ENCODE data around the gene RBMY1A1.
"Not testable (repeated sequence)": the region's sequence is repeated elsewhere in the genome, so short reads cannot be mapped to it uniquely, and the experiment has no call there.

RBMY1A1 gene

DNA sequence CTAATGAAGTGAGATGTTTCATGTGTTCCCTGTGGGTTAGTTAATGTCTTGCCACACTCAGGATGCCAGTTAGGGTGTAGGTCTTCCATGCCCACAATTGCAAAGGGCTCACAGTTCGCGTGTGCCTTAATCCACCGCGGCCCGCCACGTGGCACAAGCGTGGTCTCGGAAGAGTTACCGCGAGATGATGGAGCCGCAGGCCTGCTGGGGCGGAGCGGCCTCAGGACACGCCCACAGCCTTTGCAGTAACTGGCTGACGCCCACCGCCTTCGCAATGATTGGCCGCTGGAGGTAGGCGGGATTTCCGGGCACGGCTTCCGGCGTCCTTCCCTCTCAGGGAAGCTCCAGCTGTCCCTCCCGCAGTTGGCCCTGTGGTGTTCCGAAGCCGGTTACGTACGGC is at the start of gene RBMY1A1:
RBMY1A1 (plus strand) TSS at position 301 of the 400 bp plus-strand sequence. CDS start 2,013 bp downstream, outside the sequence.
- H3K27me3 ChIP-seq (ENCODE audit: control insufficient read depth, insufficient read depth, low read length); H3K4me3 ChIP-seq (ENCODE audit: low read length); H3K36me3 ChIP-seq (ENCODE audit: control insufficient read depth, insufficient read depth, low read length); H3K4me1 ChIP-seq (ENCODE audit: control insufficient read depth, insufficient read depth, low read length); H3K9me3 ChIP-seq (ENCODE audit: control insufficient read depth, low read length); H3K9ac ChIP-seq (ENCODE audit: low read length): not testable (repeated sequence)

GRCh38 chrY:21511038-21511437 is 23.6 kb upstream of the RBMY1A1 start, which contains the start of gene RBMY1B:
Gene RBMY1B, plus strand, starts transcription at chrY:21511338. Its CDS starts 2,013 bp downstream, at chrY:21513351.
- H3K27me3 ChIP-seq (ENCODE audit: control insufficient read depth, insufficient read depth, low read length); H3K36me3 ChIP-seq (ENCODE audit: control insufficient read depth, insufficient read depth, low read length); H3K9me3 ChIP-seq (ENCODE audit: control insufficient read depth, low read length); H3K4me3 ChIP-seq (ENCODE audit: low read length); H3K4me1 ChIP-seq (ENCODE audit: control insufficient read depth, insufficient read depth, low read length); H3K9ac ChIP-seq (ENCODE audit: low read length): not testable (repeated sequence)

DNA sequence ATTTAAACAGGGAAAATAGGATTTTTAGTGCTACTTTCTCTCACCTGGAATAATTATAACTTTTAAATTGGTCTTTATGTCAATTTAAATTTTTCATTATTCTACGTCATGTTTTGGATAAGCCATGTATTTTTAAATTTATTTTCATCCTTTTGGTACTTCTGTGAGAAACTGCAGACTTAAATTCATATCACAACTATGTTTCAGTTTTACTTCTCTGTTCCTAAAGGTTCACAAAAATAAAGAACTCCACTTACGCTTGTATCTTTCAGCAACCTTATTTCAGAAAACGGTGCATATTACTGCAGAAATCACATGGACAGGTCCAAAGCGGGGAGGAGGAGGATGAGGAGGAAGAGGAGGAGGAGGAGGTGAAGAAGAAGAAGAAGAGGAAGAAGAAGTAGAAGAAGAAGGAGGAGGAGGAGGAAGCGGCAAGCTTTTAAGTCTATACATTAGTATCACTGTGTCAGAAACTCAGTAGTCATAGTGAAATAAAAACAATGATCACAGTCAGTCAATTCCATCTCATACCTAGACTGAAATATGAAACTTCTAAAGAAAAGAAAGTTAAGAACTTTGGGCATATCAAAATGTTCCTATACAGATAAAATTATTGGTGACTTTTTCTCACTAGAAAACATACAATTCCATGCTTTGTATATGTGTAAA is 24.8 kb downstream of the RBMY1A1 start:
- H3K27me3 ChIP-seq (ENCODE audit: control insufficient read depth, insufficient read depth, low read length); H3K4me1 ChIP-seq (ENCODE audit: control insufficient read depth, insufficient read depth, low read length); H3K36me3 ChIP-seq (ENCODE audit: control insufficient read depth, insufficient read depth, low read length); H3K9me3 ChIP-seq (ENCODE audit: control insufficient read depth, low read length); H3K4me3 ChIP-seq (ENCODE audit: low read length); H3K9ac ChIP-seq (ENCODE audit: low read length): not testable (repeated sequence)

GRCh38 chrY:21585449-21585848 is 50.8 kb downstream of the RBMY1A1 start:
- H3K9me3 ChIP-seq (ENCODE audit: control insufficient read depth, low read length): no peaks in the 10 kb centered on the region
- H3K36me3 ChIP-seq (ENCODE audit: control insufficient read depth, insufficient read depth, low read length): no peaks in the 10 kb centered on the region
- no peak overlapping the region for H3K9ac ChIP-seq (ENCODE audit: low read length)
- no peaks in the 10 kb centered on the region for H3K4me1 ChIP-seq (ENCODE audit: control insufficient read depth, insufficient read depth, low read length)
- no peak overlapping the region for H3K4me3 ChIP-seq (ENCODE audit: low read length)
- H3K27me3 ChIP-seq (ENCODE audit: control insufficient read depth, insufficient read depth, low read length): no peaks in the 10 kb centered on the region

DNA sequence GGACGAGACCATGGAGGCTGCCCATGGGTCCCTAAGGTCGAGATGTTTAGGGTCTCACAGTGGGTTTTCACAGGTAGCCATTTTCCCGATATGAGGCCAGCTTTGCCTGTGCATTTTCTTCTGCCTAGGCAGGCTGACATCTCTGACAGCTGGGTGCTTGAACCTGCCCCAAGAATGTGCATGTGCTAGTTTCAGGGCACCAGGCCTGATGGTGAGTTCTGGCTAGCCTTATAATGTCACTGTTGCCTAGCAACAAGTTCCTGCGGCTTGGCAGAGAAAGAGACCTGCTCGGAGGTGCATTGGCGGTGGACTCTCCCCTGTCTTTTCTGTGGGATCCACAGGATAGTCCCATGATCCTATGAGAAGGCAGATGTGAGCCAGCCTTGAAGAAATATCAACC is 51.8 kb downstream of the RBMY1A1 start:
- H3K27me3 ChIP-seq (ENCODE audit: control insufficient read depth, insufficient read depth, low read length); H3K9me3 ChIP-seq (ENCODE audit: control insufficient read depth, low read length); H3K36me3 ChIP-seq (ENCODE audit: control insufficient read depth, insufficient read depth, low read length); H3K4me1 ChIP-seq (ENCODE audit: control insufficient read depth, insufficient read depth, low read length); H3K9ac ChIP-seq (ENCODE audit: low read length); H3K4me3 ChIP-seq (ENCODE audit: low read length): not testable (repeated sequence)

- no peak overlapping the region for H3K4me3 ChIP-seq (ENCODE audit: low read length)
Measured at GRCh38 chrY:21592059-21592458, 57.4 kb downstream of the RBMY1A1 start.

GRCh38 chrY:21596287-21596686 is 61.6 kb downstream of the RBMY1A1 start:
- H3K27me3 ChIP-seq (ENCODE audit: control insufficient read depth, insufficient read depth, low read length); H3K36me3 ChIP-seq (ENCODE audit: control insufficient read depth, insufficient read depth, low read length); H3K9ac ChIP-seq (ENCODE audit: low read length); H3K4me1 ChIP-seq (ENCODE audit: control insufficient read depth, insufficient read depth, low read length); H3K9me3 ChIP-seq (ENCODE audit: control insufficient read depth, low read length); H3K4me3 ChIP-seq (ENCODE audit: low read length): not testable (repeated sequence)

More at GRCh38 chrY:21592059-21592458, 57.4 kb downstream of the RBMY1A1 start:
- Histone ChIP-seq H3K36me3 (ENCODE audit: control insufficient read depth, insufficient read depth, low read length) (no peaks in the 10 kb centered on the region), H3K9me3 (ENCODE audit: control insufficient read depth, low read length) (no peaks in the 10 kb centered on the region), H3K9ac (ENCODE audit: low read length) (no peak overlapping the region), H3K27me3 (ENCODE audit: control insufficient read depth, insufficient read depth, low read length) (no peaks in the 10 kb centered on the region), H3K4me1 (ENCODE audit: control insufficient read depth, insufficient read depth, low read length) (no peaks in the 10 kb centered on the region)
